ENCODE results near the gene TAS2R42. TPM values are rescaled to one million over a fixed set of nuclear protein-coding genes. Genes with fewer than 3 reads are reported as not detected.

TAS2R42 gene
- total RNA-seq, 1 donor from 2014 or later, result not detected

DNA sequence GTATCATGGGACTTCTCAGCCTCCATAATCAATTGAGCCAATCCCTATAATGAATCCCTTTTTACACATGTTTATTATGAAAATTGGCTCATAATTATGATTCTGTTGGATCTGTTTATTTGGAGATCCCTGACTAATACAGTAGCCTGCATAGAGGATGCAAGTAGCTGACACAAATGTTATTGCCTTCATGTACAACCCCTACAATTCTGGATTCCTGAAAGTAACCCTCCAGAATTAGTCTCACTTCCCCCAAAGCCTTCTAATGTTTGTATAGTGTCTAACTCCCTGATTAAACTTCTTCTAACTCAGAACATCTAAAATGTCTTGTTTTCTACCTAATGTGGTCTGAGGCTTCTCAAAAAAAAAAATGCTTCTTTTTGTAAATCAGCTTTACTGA lies 22.4 kb downstream of the TAS2R42 start:
- H3K36me3 ChIP-seq, result no peaks in the 10 kb centered on the region
- TF ChIP-seq CTCF (IDR thresholded peaks at IDR 0.05), result no peak
- TF ChIP-seq POLR2A (IDR thresholded peaks at IDR 0.05), result no peak
- no peak for TF ChIP-seq POLR2AphosphoS5 (IDR thresholded peaks at IDR 0.05; ENCODE audit: insufficient read depth in 1 of 2, low read depth in 1 of 2)
- no peaks in the 10 kb centered on the region for H3K9me3 ChIP-seq
- no peak for DNase-seq (ENCODE audit: extremely low spot score in 2 of 2)
- H3K4me3 ChIP-seq, result no peak overlapping the region
- H3K27me3 ChIP-seq, result no peaks in the 10 kb centered on the region
- peaks cover 15% of the 10 kb centered on the region for H3K4me1 ChIP-seq
- no peak overlapping the region for H3K27ac ChIP-seq
- intact Hi-C loops (cut with DNase I), result no loop called here

- Histone ChIP-seq H3K36me3 (no peaks in the 10 kb centered on the region), H3K27ac (no peak overlapping the region), H3K4me3 (no peak overlapping the region), H3K4me1 (peaks cover 6% of the 10 kb centered on the region), H3K9me3 (no peaks in the 10 kb centered on the region), H3K27me3 (no peaks in the 10 kb centered on the region)
- DNase-seq (ENCODE audit: extremely low spot score in 2 of 2), result no peak
- TF ChIP-seq POLR2A (IDR thresholded peaks at IDR 0.05) (no peak), POLR2AphosphoS5 (IDR thresholded peaks at IDR 0.05; ENCODE audit: insufficient read depth in 1 of 2, low read depth in 1 of 2) (no peak)
- intact Hi-C loops (cut with DNase I), result no loop called here
Measured at GRCh38 chr12:11162502-11162901, 24.2 kb downstream of the TAS2R42 start.

GRCh38 chr12:11158885-11159444 lies 27.8 kb downstream of the TAS2R42 start:
- Histone ChIP-seq H3K27me3 (no peaks in the 10 kb centered on the region), H3K27ac (no peak overlapping the region)
- intact Hi-C loops (cut with DNase I), result no loop called here

GRCh38 chr12:11154400-11154925 lies 32.3 kb downstream of the TAS2R42 start:
- Histone ChIP-seq H3K4me3 (no peak overlapping the region), H3K9me3 (no peaks in the 10 kb centered on the region), H3K27ac (no peak overlapping the region), H3K36me3 (no peaks in the 10 kb centered on the region), H3K27me3 (no peaks in the 10 kb centered on the region), H3K4me1 (no peaks in the 10 kb centered on the region)
- no peak for DNase-seq (ENCODE audit: extremely low spot score in 2 of 2)
- no peak for TF ChIP-seq POLR2A (IDR thresholded peaks at IDR 0.05)
- no peak for TF ChIP-seq POLR2AphosphoS5 (IDR thresholded peaks at IDR 0.05; ENCODE audit: insufficient read depth in 1 of 2, low read depth in 1 of 2)
- no peak for TF ChIP-seq CTCF (IDR thresholded peaks at IDR 0.05)
- intact Hi-C loops (cut with DNase I), result no loop called here

More at GRCh38 chr12:11158885-11159444, 27.8 kb downstream of the TAS2R42 start:
- no peak for TF ChIP-seq POLR2AphosphoS5 (IDR thresholded peaks at IDR 0.05; ENCODE audit: insufficient read depth in 1 of 2, low read depth in 1 of 2)
- no peak for TF ChIP-seq CTCF (IDR thresholded peaks at IDR 0.05)
- no peak for TF ChIP-seq POLR2A (IDR thresholded peaks at IDR 0.05)
- DNase-seq (ENCODE audit: extremely low spot score in 2 of 2), result no peak
- Histone ChIP-seq H3K4me3 (no peak overlapping the region), H3K36me3 (no peaks in the 10 kb centered on the region), H3K4me1 (no peaks in the 10 kb centered on the region), H3K9me3 (no peaks in the 10 kb centered on the region)

DNA sequence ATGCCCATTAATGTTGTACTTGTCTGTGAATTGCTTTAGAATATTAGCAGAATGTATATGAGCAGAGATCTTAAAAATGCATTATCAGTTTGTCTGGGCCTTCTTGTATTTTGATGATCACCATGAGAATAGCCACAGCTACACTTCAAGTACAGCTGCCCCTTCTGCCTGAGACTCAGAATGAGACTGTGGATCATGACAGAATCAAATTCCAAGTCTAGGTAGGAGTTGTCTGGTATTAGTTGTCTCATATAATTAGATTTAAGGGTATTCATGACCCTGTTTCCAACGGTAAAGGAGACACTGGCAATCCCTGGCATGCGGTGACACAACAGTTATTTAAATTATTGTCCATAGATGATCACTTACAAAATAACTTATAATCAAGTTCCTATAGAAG lies 34.0 kb downstream of the TAS2R42 start:
- no peak for DNase-seq (ENCODE audit: extremely low spot score in 2 of 2)
- Histone ChIP-seq H3K27ac (no peak overlapping the region), H3K9me3 (no peaks in the 10 kb centered on the region), H3K36me3 (no peaks in the 10 kb centered on the region), H3K27me3 (no peaks in the 10 kb centered on the region), H3K4me3 (no peak overlapping the region), H3K4me1 (no peaks in the 10 kb centered on the region)
- TF ChIP-seq POLR2AphosphoS5 (IDR thresholded peaks at IDR 0.05; ENCODE audit: insufficient read depth in 1 of 2, low read depth in 1 of 2) (no peak), POLR2A (IDR thresholded peaks at IDR 0.05) (no peak), CTCF (IDR thresholded peaks at IDR 0.05) (no peak)
- intact Hi-C loops (cut with DNase I), result no loop called here

All from vagina (tissue), 2 donors.